ENCODE results near the gene MYL2. TPM values are rescaled to one million over a fixed set of nuclear protein-coding genes. Genes with fewer than 3 reads are reported as not detected.

MYL2 gene
- total RNA-seq, 1 experiment from 2014 or later = not detected

- DNase-seq (ENCODE audit: low read depth, low spot score) = no peak
- in situ Hi-C loops (cut with HindIII; ENCODE audit: low pct_unique_long_range_greater_than_20kb, low sequenced_read_pairs) = no loop called here
Observed at GRCh38 chr12:110908377-110909152, 11.8 kb downstream of the MYL2 start.

- in situ Hi-C loops (cut with HindIII; ENCODE audit: low pct_unique_long_range_greater_than_20kb, low sequenced_read_pairs) = no loop called here
Observed at GRCh38 chr12:110907583-110907982, 12.8 kb downstream of the MYL2 start.

GRCh38 chr12:110906985-110907384, 13.4 kb downstream of the MYL2 start:
- in situ Hi-C loops (cut with HindIII; ENCODE audit: low pct_unique_long_range_greater_than_20kb, low sequenced_read_pairs) = no loop called here

More at GRCh38 chr12:110907583-110907982, 12.8 kb downstream of the MYL2 start:
- no peak for DNase-seq (ENCODE audit: low read depth, low spot score)

GRCh38 chr12:110906516-110906915, 13.9 kb downstream of the MYL2 start:
- in situ Hi-C loops (cut with HindIII; ENCODE audit: low pct_unique_long_range_greater_than_20kb, low sequenced_read_pairs) = no loop called here
- DNase-seq (ENCODE audit: low read depth, low spot score) = no peak

More at GRCh38 chr12:110906985-110907384, 13.4 kb downstream of the MYL2 start:
- no peak for DNase-seq (ENCODE audit: low read depth, low spot score)

- in situ Hi-C loops (cut with HindIII; ENCODE audit: low pct_unique_long_range_greater_than_20kb, low sequenced_read_pairs) = no loop called here
Observed at GRCh38 chr12:110906083-110906482, 14.3 kb downstream of the MYL2 start.

GRCh38 chr12:110903511-110903910, 16.9 kb downstream of the MYL2 start:
- in situ Hi-C loops (cut with HindIII; ENCODE audit: low pct_unique_long_range_greater_than_20kb, low sequenced_read_pairs) = no loop called here
- no peak for DNase-seq (ENCODE audit: low read depth, low spot score)

More at GRCh38 chr12:110906083-110906482, 14.3 kb downstream of the MYL2 start:
- DNase-seq (ENCODE audit: low read depth, low spot score) = peak; percentile 34

GRCh38 chr12:110901401-110901800, 19.0 kb downstream of the MYL2 start:
- in situ Hi-C loops (cut with HindIII; ENCODE audit: low pct_unique_long_range_greater_than_20kb, low sequenced_read_pairs) = no loop called here
- no peak for DNase-seq (ENCODE audit: low read depth, low spot score)

- in situ Hi-C loops (cut with HindIII; ENCODE audit: low pct_unique_long_range_greater_than_20kb, low sequenced_read_pairs) = no loop called here
- DNase-seq (ENCODE audit: low read depth, low spot score) = no peak
Observed at GRCh38 chr12:110896559-110896958, 23.8 kb downstream of the MYL2 start.

GRCh38 chr12:110893956-110894355, 26.4 kb downstream of the MYL2 start:
- in situ Hi-C loops (cut with HindIII; ENCODE audit: low pct_unique_long_range_greater_than_20kb, low sequenced_read_pairs) = no loop called here

GRCh38 chr12:110889361-110889760, 31.0 kb downstream of the MYL2 start:
- no peak for DNase-seq (ENCODE audit: low read depth, low spot score)

More at GRCh38 chr12:110893956-110894355, 26.4 kb downstream of the MYL2 start:
- DNase-seq (ENCODE audit: low read depth, low spot score) = no peak

GRCh38 chr12:110888256-110888991, 32.0 kb downstream of the MYL2 start:
- DNase-seq (ENCODE audit: low read depth, low spot score) = no peak
- in situ Hi-C loops (cut with HindIII; ENCODE audit: low pct_unique_long_range_greater_than_20kb, low sequenced_read_pairs) = no loop called here

More at GRCh38 chr12:110889361-110889760, 31.0 kb downstream of the MYL2 start:
- in situ Hi-C loops (cut with HindIII; ENCODE audit: low pct_unique_long_range_greater_than_20kb, low sequenced_read_pairs) = no loop called here

- in situ Hi-C loops (cut with HindIII; ENCODE audit: low pct_unique_long_range_greater_than_20kb, low sequenced_read_pairs) = no loop called here
- no peak for DNase-seq (ENCODE audit: low read depth, low spot score)
Observed at GRCh38 chr12:110885152-110885840, 35.1 kb downstream of the MYL2 start.

GRCh38 chr12:110883251-110883650, 37.1 kb downstream of the MYL2 start:
- in situ Hi-C loops (cut with HindIII; ENCODE audit: low pct_unique_long_range_greater_than_20kb, low sequenced_read_pairs) = no loop called here
- DNase-seq (ENCODE audit: low read depth, low spot score) = no peak

GRCh38 chr12:110880651-110881050, 39.7 kb downstream of the MYL2 start:
- no peak for DNase-seq (ENCODE audit: low read depth, low spot score)
- in situ Hi-C loops (cut with HindIII; ENCODE audit: low pct_unique_long_range_greater_than_20kb, low sequenced_read_pairs) = no loop called here

GRCh38 chr12:110874781-110875180, 45.6 kb downstream of the MYL2 start:
- in situ Hi-C loops (cut with HindIII; ENCODE audit: low pct_unique_long_range_greater_than_20kb, low sequenced_read_pairs) = no loop called here
- no peak for DNase-seq (ENCODE audit: low read depth, low spot score)

GRCh38 chr12:110874351-110874750, 46.0 kb downstream of the MYL2 start:
- in situ Hi-C loops (cut with HindIII; ENCODE audit: low pct_unique_long_range_greater_than_20kb, low sequenced_read_pairs) = no loop called here
- DNase-seq (ENCODE audit: low read depth, low spot score) = no peak

GRCh38 chr12:110872100-110872499, 48.3 kb downstream of the MYL2 start:
- no peak for DNase-seq (ENCODE audit: low read depth, low spot score)
- in situ Hi-C loops (cut with HindIII; ENCODE audit: low pct_unique_long_range_greater_than_20kb, low sequenced_read_pairs) = no loop called here

- in situ Hi-C loops (cut with HindIII; ENCODE audit: low pct_unique_long_range_greater_than_20kb, low sequenced_read_pairs) = no loop called here
Observed at GRCh38 chr12:110869803-110870202, 50.6 kb downstream of the MYL2 start.

More at GRCh38 chr12:110869803-110870202, 50.6 kb downstream of the MYL2 start:
- no peak for DNase-seq (ENCODE audit: low read depth, low spot score)
